ENCODE results near the gene GTF2F1.

DNA sequence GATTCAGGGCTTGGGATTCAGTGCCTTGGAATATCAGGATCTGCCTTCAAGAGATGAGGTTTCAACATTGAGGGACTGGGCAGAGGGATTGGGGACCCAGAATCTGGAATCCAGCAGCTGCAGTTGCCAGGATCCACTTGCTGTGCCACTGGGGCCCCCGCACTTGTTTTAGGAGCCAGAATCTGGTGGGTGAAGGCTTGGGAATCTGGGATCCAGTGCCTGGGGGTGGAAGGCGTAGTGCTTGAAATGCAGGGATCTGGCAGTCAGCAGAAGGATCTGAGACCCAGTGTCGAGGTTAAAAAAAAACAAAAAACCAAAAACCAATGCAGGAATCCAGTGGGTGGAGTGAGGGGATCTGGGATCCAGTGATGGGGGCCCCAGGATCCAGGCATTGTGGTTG, 47.9 kb upstream of the GTF2F1 start:
- no peak for TF ChIP-seq POLR2AphosphoS5 (IDR thresholded peaks at IDR 0.05)
- no peak for TF ChIP-seq CTCF (IDR thresholded peaks at IDR 0.05)
- TF ChIP-seq EP300 (IDR thresholded peaks at IDR 0.05) = no peak
- no peak for TF ChIP-seq POLR2A (IDR thresholded peaks at IDR 0.05)
